Activated CD4-positive, alpha-beta T cell treated with anti-CD3 and anti-CD28 coated beads, Interleukin-2, amount 50 U/mL, for 24 hours (primary cell): Measurements from ENCODE around the gene MPLKIP.
"Not testable (repeated sequence)": the region's sequence is repeated elsewhere in the genome, so short reads cannot be mapped to it uniquely, and the experiment has no call there.

Source experiments
- DNase-seq, 2 donors: peaks; one replicate each; pipeline ENCODE4 v3.0.0-alpha.2; 2020; ENCODE audit warnings: low read depth in 1 of 2, low spot score in 1 of 2

MPLKIP gene

GRCh38 chr7:40134428-40135316 lies at the start of gene MPLKIP, which contains the start of gene SUGCT:
Gene MPLKIP (minus strand): TSS chr7:40134622. CDS start chr7:40134567, 55 bp downstream.
Gene SUGCT (plus strand): TSS chr7:40135005.
- DNase-seq: peak; percentile 83 to 88

GRCh38 chr7:40182452-40182851 lies 48.0 kb upstream of the MPLKIP start:
- DNase-seq: no peak

- no peak for DNase-seq
Measured at GRCh38 chr7:40177071-40177470, 42.6 kb upstream of the MPLKIP start.

GRCh38 chr7:40175725-40176510 lies 41.5 kb upstream of the MPLKIP start:
- no peak for DNase-seq

GRCh38 chr7:40175256-40175655 lies 40.8 kb upstream of the MPLKIP start:
- DNase-seq: not testable (repeated sequence)

GRCh38 chr7:40173121-40173520 lies 38.7 kb upstream of the MPLKIP start:
- not testable (repeated sequence) for DNase-seq

GRCh38 chr7:40168266-40168665 lies 33.8 kb upstream of the MPLKIP start:
- not testable (repeated sequence) for DNase-seq

- no peak for DNase-seq
Measured at GRCh38 chr7:40167291-40167690, 32.9 kb upstream of the MPLKIP start.

GRCh38 chr7:40165216-40165615 lies 30.8 kb upstream of the MPLKIP start:
- no peak for DNase-seq

- DNase-seq: no peak
Measured at GRCh38 chr7:40162516-40162915, 28.1 kb upstream of the MPLKIP start.

- no peak for DNase-seq
Measured at GRCh38 chr7:40156988-40157387, 22.6 kb upstream of the MPLKIP start.

- DNase-seq: no peak
Measured at GRCh38 chr7:40151504-40151903, 17.1 kb upstream of the MPLKIP start.

GRCh38 chr7:40148671-40149070 lies 14.2 kb upstream of the MPLKIP start:
- DNase-seq: no peak

GRCh38 chr7:40148247-40148580 lies 13.8 kb upstream of the MPLKIP start:
- DNase-seq: not testable (repeated sequence)

- DNase-seq: no peak
Measured at GRCh38 chr7:40147371-40148246, 13.2 kb upstream of the MPLKIP start.

- DNase-seq: not testable (repeated sequence)
Measured at GRCh38 chr7:40145596-40146130, 11.2 kb upstream of the MPLKIP start.

GRCh38 chr7:40141916-40142315 lies 7.5 kb upstream of the MPLKIP start:
- DNase-seq: not testable (repeated sequence)

- DNase-seq: not testable (repeated sequence)
Measured at GRCh38 chr7:40139891-40140290, 5.5 kb upstream of the MPLKIP start.

- DNase-seq: no peak
Measured at GRCh38 chr7:40138973-40139372, 4.6 kb upstream of the MPLKIP start.

GRCh38 chr7:40137563-40137962 lies 3.1 kb upstream of the MPLKIP start:
- no peak for DNase-seq

GRCh38 chr7:40135317-40135610 lies 842 bp upstream of the MPLKIP start:
- no peak for DNase-seq
